ENCODE results near the gene UBE2Q2. TPM values are rescaled to one million over a fixed set of nuclear protein-coding genes. Genes with fewer than 3 reads are reported as not detected.
"Not testable (repeated sequence)": the region's sequence is repeated elsewhere in the genome, so short reads cannot be mapped to it uniquely, and the experiment has no call there.

The UBE2Q2 gene
- total RNA-seq, 4 donors from 2014 or later = 15.1 to 21.2 (median 19.3) TPM

DNA sequence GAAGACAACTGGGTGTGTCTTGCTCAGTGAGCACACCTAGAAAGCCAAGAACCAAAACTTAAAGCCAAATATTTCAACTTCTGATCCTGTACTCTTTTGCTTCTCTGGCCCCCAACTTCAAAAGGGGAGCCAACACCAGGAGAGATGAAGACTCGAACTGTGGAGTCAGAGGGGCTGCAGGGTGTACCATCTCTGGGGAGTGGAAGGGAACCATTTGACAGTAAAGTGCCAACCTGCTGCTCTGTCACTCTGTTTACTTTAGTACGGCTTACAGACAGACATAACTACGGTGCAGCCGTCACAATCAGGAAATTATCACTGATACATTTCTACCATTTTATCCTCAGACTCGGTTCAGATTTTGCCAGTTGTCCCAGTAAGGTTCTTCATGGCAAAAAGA, 62.0 kb downstream of the UBE2Q2 start:
- no peaks in the 10 kb centered on the region for H3K9me3 ChIP-seq
- peak overlapping the region; percentile 97 for H3K4me3 ChIP-seq
- H3K27me3 ChIP-seq = no peaks in the 10 kb centered on the region
- H3K27ac ChIP-seq = no peak overlapping the region
- TF ChIP-seq POLR2AphosphoS5 (IDR thresholded peaks at IDR 0.05) (no peak), CTCF (IDR thresholded peaks at IDR 0.05) (no peak), POLR2A (IDR thresholded peaks at IDR 0.05) (no peak), EP300 (IDR thresholded peaks at IDR 0.05) (no peak)
- no peak for DNase-seq (ENCODE audit: low spot score in 2 of 2)
- H3K4me1 ChIP-seq = peaks cover 17% of the 10 kb centered on the region
- peaks cover 6% of the 10 kb centered on the region for H3K36me3 ChIP-seq
- WGBS = 72% methylated on average over 5 of the region's 5 CpGs

DNA sequence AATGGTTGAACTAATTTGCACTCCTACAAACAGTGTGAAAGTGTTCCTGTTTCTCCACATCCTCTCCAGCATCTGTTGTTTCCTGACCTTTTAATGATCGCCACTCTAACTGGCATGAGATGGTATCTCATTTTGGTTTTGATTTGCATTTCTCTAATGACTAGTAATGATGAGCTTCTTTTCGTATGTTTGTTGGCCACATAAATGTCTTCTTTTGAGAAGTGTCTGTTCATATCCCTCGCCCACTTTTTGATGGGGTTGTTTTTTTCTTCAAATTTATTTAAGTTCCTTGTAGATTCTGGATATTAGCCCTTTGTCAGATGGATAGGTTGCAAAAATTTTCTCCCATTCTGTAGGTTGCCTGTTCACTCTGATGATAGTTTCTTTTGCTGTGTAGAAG, 67.1 kb downstream of the UBE2Q2 start:
- peaks cover 27% of the 10 kb centered on the region for H3K36me3 ChIP-seq
- H3K4me3 ChIP-seq; H3K27ac ChIP-seq; H3K27me3 ChIP-seq; H3K4me1 ChIP-seq; H3K9me3 ChIP-seq; DNase-seq (ENCODE audit: low spot score in 2 of 2): not testable (repeated sequence)
- WGBS = 91% methylated on average over 3 of the region's 3 CpGs

DNA sequence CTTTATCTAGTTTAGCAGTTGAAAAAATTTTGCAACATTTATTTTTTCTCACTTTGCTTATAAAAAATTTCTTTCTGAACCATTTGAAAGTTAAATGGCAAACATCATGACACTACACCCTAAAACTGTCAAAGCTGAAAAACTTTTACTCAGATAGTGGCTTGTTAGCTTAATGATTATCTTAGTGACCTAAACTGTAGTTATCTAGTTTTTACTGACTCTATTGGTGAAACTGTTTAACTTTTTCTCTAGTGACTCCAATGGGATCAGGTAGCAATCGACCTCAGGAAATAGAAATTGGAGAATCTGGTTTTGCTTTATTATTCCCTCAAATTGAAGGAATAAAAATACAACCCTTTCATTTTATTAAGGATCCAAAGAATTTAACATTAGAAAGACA, 73.7 kb downstream of the UBE2Q2 start:
- Histone ChIP-seq H3K9me3 (no peaks in the 10 kb centered on the region), H3K27ac (no peak overlapping the region), H3K27me3 (no peaks in the 10 kb centered on the region), H3K4me1 (peaks cover 5% of the 10 kb centered on the region), H3K4me3 (no peak overlapping the region), H3K36me3 (peaks cover 32% of the 10 kb centered on the region)
- DNase-seq (ENCODE audit: low spot score in 2 of 2) = no peak
- whole genome bisulfite sequencing = 96% methylated on average over 1 of the region's 1 CpG
- TF ChIP-seq POLR2AphosphoS5 (IDR thresholded peaks at IDR 0.05) (no peak), CTCF (IDR thresholded peaks at IDR 0.05) (no peak), EP300 (IDR thresholded peaks at IDR 0.05) (no peak), POLR2A (IDR thresholded peaks at IDR 0.05) (no peak)

DNA sequence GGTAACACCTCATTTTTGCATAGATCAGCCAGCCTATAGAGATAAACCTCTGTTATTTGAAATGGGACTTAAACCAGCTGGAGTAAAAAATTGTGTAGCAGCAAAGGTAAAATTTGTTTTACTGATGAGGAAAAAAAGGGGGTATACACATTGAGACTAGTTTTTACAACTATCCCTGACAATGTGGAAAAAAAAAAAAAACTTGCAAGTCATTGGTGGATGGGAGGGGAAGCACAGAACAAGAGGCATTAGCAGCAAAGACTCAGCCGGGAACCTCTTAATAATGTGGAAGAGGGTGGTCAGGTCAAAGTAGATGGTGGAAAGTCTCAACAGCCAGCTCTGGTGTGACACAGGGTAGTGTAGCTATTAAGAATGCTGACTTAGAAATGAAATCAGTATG, 74.9 kb downstream of the UBE2Q2 start:
- TF ChIP-seq CTCF (IDR thresholded peaks at IDR 0.05) = no peak
- H3K9me3 ChIP-seq = no peaks in the 10 kb centered on the region
- DNase-seq (ENCODE audit: low spot score in 2 of 2) = no peak
- WGBS = 91% methylated on average over 1 of the region's 1 CpG
- peaks cover 14% of the 10 kb centered on the region for H3K4me1 ChIP-seq
- H3K27me3 ChIP-seq = no peaks in the 10 kb centered on the region
- no peak overlapping the region for H3K27ac ChIP-seq
- H3K36me3 ChIP-seq = peaks cover 27% of the 10 kb centered on the region
- H3K4me3 ChIP-seq = no peak overlapping the region

GRCh38 chr15:75920079-75920478, 76.8 kb downstream of the UBE2Q2 start:
- WGBS = 100% methylated on average over 1 of the region's 1 CpG

More at GRCh38 chr15:75920079-75920478, 76.8 kb downstream of the UBE2Q2 start:
- Histone ChIP-seq H3K4me3 (no peak overlapping the region), H3K27ac (no peak overlapping the region), H3K9me3 (no peaks in the 10 kb centered on the region), H3K4me1 (peaks cover 14% of the 10 kb centered on the region), H3K27me3 (no peaks in the 10 kb centered on the region), H3K36me3 (peaks cover 14% of the 10 kb centered on the region)
- no peak for TF ChIP-seq POLR2A (IDR thresholded peaks at IDR 0.05)
- TF ChIP-seq EP300 (IDR thresholded peaks at IDR 0.05) = no peak
- no peak for TF ChIP-seq POLR2AphosphoS5 (IDR thresholded peaks at IDR 0.05)
- no peak for TF ChIP-seq CTCF (IDR thresholded peaks at IDR 0.05)
- DNase-seq (ENCODE audit: low spot score in 2 of 2) = no peak

Data from suprapubic skin (tissue), 4 donors.